Measurements from ENCODE around the gene CRTC1. TPM values are rescaled to one million over a fixed set of nuclear protein-coding genes. Genes with fewer than 3 reads are reported as not detected.

CRTC1 gene
- total and polyA plus RNA-seq, 9 donors, result 4.3 to 18.7 (median 14.7) TPM

GRCh38 chr19:18768997-18769891, 85.8 kb downstream of the CRTC1 start:
- DNase-seq, result peak; percentile 74
- Histone ChIP-seq H3K4me3 (ENCODE audit: low read length) (no peak overlapping the region), H3K36me3 (ENCODE audit: control insufficient read depth, insufficient read depth, low read length) (peaks cover 4% of the 10 kb centered on the region), H3K27ac (ENCODE audit: low read length) (peak overlapping the region; percentile 55), H3K4me1 (ENCODE audit: control insufficient read depth, insufficient read depth, low read length) (peaks cover 33% of the 10 kb centered on the region), H3K27me3 (ENCODE audit: control insufficient read depth, insufficient read depth, low read length) (no peaks in the 10 kb centered on the region), H3K9me3 (replicated peaks; ENCODE audit: control insufficient read depth, low read depth, low read length) (no peaks in the 10 kb centered on the region)
- WGBS (ENCODE audit: insufficient coverage), result 71% methylated on average over 19 of the region's 24 CpGs

- DNase-seq, result no peak
- no peaks in the 10 kb centered on the region for H3K9me3 ChIP-seq (replicated peaks; ENCODE audit: control insufficient read depth, low read depth, low read length)
- peaks cover 27% of the 10 kb centered on the region for H3K4me1 ChIP-seq (ENCODE audit: control insufficient read depth, insufficient read depth, low read length)
- WGBS (ENCODE audit: insufficient coverage), result 78% methylated on average over 13 of the region's 15 CpGs
- H3K27me3 ChIP-seq (ENCODE audit: control insufficient read depth, insufficient read depth, low read length), result no peaks in the 10 kb centered on the region
- H3K4me3 ChIP-seq (ENCODE audit: low read length), result no peak overlapping the region
- peaks cover 2% of the 10 kb centered on the region for H3K36me3 ChIP-seq (ENCODE audit: control insufficient read depth, insufficient read depth, low read length)
- no peak overlapping the region for H3K27ac ChIP-seq (ENCODE audit: low read length)
These were observed 86.6 kb downstream of the CRTC1 start for GRCh38 chr19:18769989-18770528.

- Histone ChIP-seq H3K36me3 (ENCODE audit: control insufficient read depth, insufficient read depth, low read length) (peaks cover 3% of the 10 kb centered on the region), H3K4me1 (ENCODE audit: control insufficient read depth, insufficient read depth, low read length) (peaks cover 27% of the 10 kb centered on the region), H3K9me3 (replicated peaks; ENCODE audit: control insufficient read depth, low read depth, low read length) (no peaks in the 10 kb centered on the region), H3K27ac (ENCODE audit: low read length) (no peak overlapping the region), H3K27me3 (ENCODE audit: control insufficient read depth, insufficient read depth, low read length) (no peaks in the 10 kb centered on the region), H3K4me3 (ENCODE audit: low read length) (no peak overlapping the region)
- 88% methylated on average over 12 of the region's 13 CpGs for WGBS (ENCODE audit: insufficient coverage)
- no peak for DNase-seq
These were observed 87.3 kb downstream of the CRTC1 start for GRCh38 chr19:18770663-18771327.

- WGBS (ENCODE audit: insufficient coverage), result 78% methylated on average over 31 of the region's 36 CpGs
- H3K27me3 ChIP-seq (ENCODE audit: control insufficient read depth, insufficient read depth, low read length), result peaks cover 1% of the 10 kb centered on the region
These were observed 88.1 kb downstream of the CRTC1 start for GRCh38 chr19:18771328-18772242.

DNA sequence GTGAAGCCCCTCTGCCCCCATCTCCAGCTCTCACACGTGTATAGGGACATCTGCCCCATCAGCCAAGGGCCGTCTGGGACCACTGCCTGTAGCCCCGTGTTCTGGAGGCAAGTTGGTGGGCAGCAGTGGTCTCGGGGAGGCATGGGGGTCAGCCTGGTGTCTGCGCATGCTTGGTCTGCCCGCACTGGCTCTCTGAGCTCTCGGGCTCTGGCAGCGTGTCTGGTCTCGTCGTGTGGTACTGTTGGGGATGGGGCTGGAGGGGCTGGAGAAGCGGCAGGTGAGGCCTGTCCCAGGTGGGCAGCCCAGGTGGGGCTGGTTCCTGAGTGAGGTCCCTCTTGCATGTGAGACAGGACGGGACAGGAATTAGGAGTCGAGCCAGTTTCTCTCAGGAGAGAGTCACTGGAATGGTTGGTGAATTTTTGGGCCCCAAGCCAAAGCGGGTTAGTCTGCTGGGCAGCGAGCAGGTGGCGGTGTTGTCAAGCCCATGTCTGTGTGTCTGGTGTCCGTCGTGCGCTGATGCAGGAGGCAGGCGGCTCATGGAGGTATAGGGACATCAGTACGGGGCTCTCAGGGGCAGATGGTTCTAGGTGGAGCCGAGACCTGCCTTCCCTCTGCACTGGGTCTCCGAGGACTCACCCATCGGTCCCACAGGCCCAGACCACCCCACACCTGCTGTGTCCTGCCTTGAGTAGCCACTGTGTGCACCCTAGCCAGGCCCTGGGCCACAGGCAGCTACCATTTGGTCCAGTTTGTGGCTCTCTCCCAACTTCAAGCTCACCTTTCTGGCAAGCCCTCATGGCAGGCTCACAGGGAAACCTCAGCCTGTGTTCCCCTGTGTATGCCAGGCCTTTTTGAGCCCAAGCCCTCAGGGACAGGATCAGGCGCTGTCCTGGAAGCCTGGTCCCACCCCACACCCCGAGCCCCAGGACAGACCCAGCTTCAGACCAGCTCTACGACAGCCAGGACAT, 89.4 kb downstream of the CRTC1 start:
- H3K27ac ChIP-seq (ENCODE audit: low read length), result no peak overlapping the region
- no peak overlapping the region for H3K4me3 ChIP-seq (ENCODE audit: low read length)
- peaks cover 10% of the 10 kb centered on the region for H3K36me3 ChIP-seq (ENCODE audit: control insufficient read depth, insufficient read depth, low read length)
- H3K4me1 ChIP-seq (ENCODE audit: control insufficient read depth, insufficient read depth, low read length), result peaks cover 29% of the 10 kb centered on the region
- no peak for DNase-seq
- H3K27me3 ChIP-seq (ENCODE audit: control insufficient read depth, insufficient read depth, low read length), result peaks cover 12% of the 10 kb centered on the region
- 77% methylated on average over 27 of the region's 27 CpGs for WGBS (ENCODE audit: insufficient coverage)
- no peaks in the 10 kb centered on the region for H3K9me3 ChIP-seq (replicated peaks; ENCODE audit: control insufficient read depth, low read depth, low read length)

More at GRCh38 chr19:18771328-18772242, 88.1 kb downstream of the CRTC1 start:
- Histone ChIP-seq H3K4me3 (ENCODE audit: low read length) (no peak overlapping the region), H3K9me3 (replicated peaks; ENCODE audit: control insufficient read depth, low read depth, low read length) (no peaks in the 10 kb centered on the region), H3K36me3 (ENCODE audit: control insufficient read depth, insufficient read depth, low read length) (peaks cover 6% of the 10 kb centered on the region), H3K4me1 (ENCODE audit: control insufficient read depth, insufficient read depth, low read length) (peaks cover 34% of the 10 kb centered on the region), H3K27ac (ENCODE audit: low read length) (no peak overlapping the region)
- DNase-seq, result no peak

- Histone ChIP-seq H3K9me3 (replicated peaks; ENCODE audit: control insufficient read depth, low read depth, low read length) (no peaks in the 10 kb centered on the region), H3K27me3 (ENCODE audit: control insufficient read depth, insufficient read depth, low read length) (peaks cover 20% of the 10 kb centered on the region), H3K4me1 (ENCODE audit: control insufficient read depth, insufficient read depth, low read length) (peaks cover 24% of the 10 kb centered on the region), H3K27ac (ENCODE audit: low read length) (no peak overlapping the region), H3K4me3 (ENCODE audit: low read length) (no peak overlapping the region), H3K36me3 (ENCODE audit: control insufficient read depth, insufficient read depth, low read length) (peaks cover 10% of the 10 kb centered on the region)
- no peak for DNase-seq
- WGBS (ENCODE audit: insufficient coverage), result 69% methylated on average over 9 of the region's 9 CpGs
These were observed 90.2 kb downstream of the CRTC1 start for GRCh38 chr19:18773682-18774081.

- WGBS (ENCODE audit: insufficient coverage), result 77% methylated on average over 11 of the region's 11 CpGs
- no peak for DNase-seq
- peaks cover 10% of the 10 kb centered on the region for H3K36me3 ChIP-seq (ENCODE audit: control insufficient read depth, insufficient read depth, low read length)
- no peaks in the 10 kb centered on the region for H3K9me3 ChIP-seq (replicated peaks; ENCODE audit: control insufficient read depth, low read depth, low read length)
- peaks cover 24% of the 10 kb centered on the region for H3K27me3 ChIP-seq (ENCODE audit: control insufficient read depth, insufficient read depth, low read length)
- peaks cover 19% of the 10 kb centered on the region for H3K4me1 ChIP-seq (ENCODE audit: control insufficient read depth, insufficient read depth, low read length)
- H3K4me3 ChIP-seq (ENCODE audit: low read length), result no peak overlapping the region
- no peak overlapping the region for H3K27ac ChIP-seq (ENCODE audit: low read length)
These were observed 90.6 kb downstream of the CRTC1 start for GRCh38 chr19:18774107-18774506.

GRCh38 chr19:18774782-18775444, 91.4 kb downstream of the CRTC1 start:
- no peak for DNase-seq
- Histone ChIP-seq H3K27me3 (ENCODE audit: control insufficient read depth, insufficient read depth, low read length) (peaks cover 32% of the 10 kb centered on the region), H3K36me3 (ENCODE audit: control insufficient read depth, insufficient read depth, low read length) (peaks cover 10% of the 10 kb centered on the region), H3K4me1 (ENCODE audit: control insufficient read depth, insufficient read depth, low read length) (peaks cover 13% of the 10 kb centered on the region), H3K9me3 (replicated peaks; ENCODE audit: control insufficient read depth, low read depth, low read length) (no peaks in the 10 kb centered on the region), H3K4me3 (ENCODE audit: low read length) (no peak overlapping the region), H3K27ac (ENCODE audit: low read length) (no peak overlapping the region)
- WGBS (ENCODE audit: insufficient coverage), result 92% methylated on average over 32 of the region's 40 CpGs
